Stimulated activated CD4-positive, alpha-beta T cell treated with anti-CD3 and anti-CD28 coated beads, Interleukin-4, amount 100 ng/mL, for 48 hours (primary cell): Measurements from ENCODE around the gene HERC5.

Experiments
- DNase-seq, 2 donors: peaks; one replicate each; pipeline ENCODE4 v3.0.0-alpha.2; 2020; ENCODE audit warnings: low read depth in 2 of 2

Gene HERC5

GRCh38 chr4:88522702-88523324 lies 65.9 kb downstream of the HERC5 start:
- peak; percentile 29 to 35 for DNase-seq

DNA sequence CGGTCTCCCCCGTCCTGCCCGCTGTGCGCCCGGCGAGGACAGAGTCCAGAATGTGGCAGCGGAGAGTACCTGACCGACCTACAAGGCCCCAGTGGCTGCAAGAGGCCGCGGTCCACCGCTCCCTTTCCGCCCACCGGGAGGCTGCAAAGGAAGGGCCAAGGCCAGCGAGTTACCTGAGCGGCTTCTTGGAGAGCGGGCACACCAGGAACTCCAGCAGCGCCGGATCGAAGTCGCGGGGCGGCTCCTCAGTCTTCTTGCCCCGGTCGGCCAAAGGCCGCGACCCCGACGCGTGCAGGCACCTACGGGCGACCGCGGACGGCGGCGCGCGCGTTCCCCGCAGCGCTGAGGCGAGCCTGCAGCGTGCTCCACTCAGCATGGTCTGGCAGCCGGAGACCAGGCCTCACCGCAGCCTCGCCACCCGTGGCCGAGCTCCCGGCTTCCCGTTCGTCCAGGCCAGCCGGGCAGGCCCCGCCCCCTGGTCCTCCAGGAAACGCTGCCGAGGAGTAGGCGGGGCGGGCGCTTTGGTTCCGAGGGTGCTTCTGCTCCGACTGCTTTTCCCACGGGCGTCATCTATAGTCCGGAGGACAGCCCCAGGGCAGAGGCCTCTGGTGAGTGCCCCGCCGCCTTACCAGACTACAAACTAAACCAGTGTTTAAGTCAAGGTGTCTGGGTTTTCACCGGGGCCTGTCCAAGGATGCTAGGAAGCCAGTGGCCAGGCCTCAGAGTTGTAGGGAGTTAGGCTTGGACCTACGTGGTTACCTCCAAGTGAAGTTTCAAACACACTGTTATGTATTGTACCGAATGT lies 66.6 kb downstream of the HERC5 start, which contains the start of gene PYURF:
Gene PYURF, minus strand, starts transcription at position 452 of the 805 bp plus-strand sequence. Its CDS starts 76 bp downstream, at position 376.
- peak; percentile 73 to 87 for DNase-seq

GRCh38 chr4:88524171-88524570 lies 67.3 kb downstream of the HERC5 start:
- no peak for DNase-seq

GRCh38 chr4:88526221-88526815 lies 69.4 kb downstream of the HERC5 start:
- no peak for DNase-seq

GRCh38 chr4:88527787-88528186 lies 70.9 kb downstream of the HERC5 start:
- DNase-seq, result no peak

DNA sequence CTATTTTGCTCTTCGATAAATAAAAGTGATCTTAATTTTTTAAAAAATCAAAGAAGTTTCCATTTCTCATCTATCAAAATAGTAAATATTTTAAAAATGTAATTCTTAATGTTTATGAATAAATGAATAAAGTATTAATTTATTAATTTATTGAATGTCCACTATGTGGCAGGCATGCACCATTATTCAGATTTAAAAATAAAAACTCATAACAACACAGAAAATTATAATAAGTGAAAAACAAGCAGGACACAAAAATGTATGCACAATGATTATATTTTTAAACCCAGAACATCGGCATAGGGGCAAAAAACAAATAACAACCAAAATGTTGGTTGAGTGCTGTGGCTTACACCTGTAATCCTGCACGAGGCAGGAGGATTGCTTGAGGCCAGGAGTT lies 71.9 kb downstream of the HERC5 start:
- no peak for DNase-seq

GRCh38 chr4:88531549-88531948 lies 74.6 kb downstream of the HERC5 start:
- DNase-seq, result no peak

DNA sequence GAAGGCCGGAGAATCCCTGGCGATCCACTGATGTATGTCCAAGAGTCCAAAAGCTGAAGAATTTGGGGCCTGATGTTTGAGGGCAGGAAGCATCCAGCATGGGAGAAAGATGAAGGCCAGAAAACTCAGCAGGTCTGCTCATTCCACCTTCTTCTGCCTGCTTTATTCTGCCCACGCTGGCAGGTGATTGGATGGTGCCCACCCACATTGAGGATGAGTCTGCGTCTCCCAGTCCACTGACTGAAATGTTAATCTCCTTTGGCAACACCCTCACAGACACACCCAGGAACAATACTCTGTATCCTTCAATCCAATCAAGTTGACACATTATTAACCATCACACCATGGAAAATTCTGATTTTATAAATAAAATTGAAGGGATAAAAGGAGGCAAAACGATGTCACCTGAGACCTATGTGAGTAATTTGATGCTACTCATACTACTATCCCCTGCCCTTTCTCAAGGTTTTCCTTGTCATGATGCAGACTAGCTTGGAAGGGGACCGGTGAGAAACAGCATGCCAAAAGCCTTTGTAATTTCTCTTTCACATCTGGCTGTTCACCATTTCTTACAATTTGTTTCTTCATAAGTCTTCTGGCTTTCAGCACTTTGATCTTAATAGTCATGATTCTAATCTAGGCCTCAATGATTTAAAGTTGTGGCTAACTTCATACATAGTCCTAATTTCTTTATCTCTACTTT lies 76.3 kb downstream of the HERC5 start:
- no peak for DNase-seq

GRCh38 chr4:88533937-88534750 lies 77.2 kb downstream of the HERC5 start:
- no peak for DNase-seq

- DNase-seq, result peak in 1 of 2 donors; percentile 12
These were observed 78.3 kb downstream of the HERC5 start for GRCh38 chr4:88535090-88535755.

DNA sequence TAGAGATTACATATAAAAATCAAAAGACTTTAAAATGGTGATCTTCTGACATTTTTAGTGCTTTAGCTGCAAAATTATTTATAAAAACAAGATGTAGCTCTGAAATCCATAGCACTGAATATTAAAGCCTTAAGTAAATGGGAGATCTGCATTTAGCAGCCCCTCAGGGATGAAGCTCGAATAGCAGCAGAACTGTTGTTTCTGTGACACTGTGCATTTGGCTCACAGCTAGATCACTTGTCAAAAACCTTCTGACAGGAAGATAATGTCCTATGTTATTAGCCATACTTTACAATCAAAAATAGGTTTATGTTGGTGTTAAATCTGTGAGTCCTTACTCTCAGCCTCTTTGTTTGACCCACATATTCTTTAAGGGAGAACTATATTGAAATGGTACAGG lies 80.8 kb downstream of the HERC5 start:
- DNase-seq, result no peak

- peak; percentile 58 to 72 for DNase-seq
These were observed 82.6 kb downstream of the HERC5 start for GRCh38 chr4:88539322-88540068.

DNA sequence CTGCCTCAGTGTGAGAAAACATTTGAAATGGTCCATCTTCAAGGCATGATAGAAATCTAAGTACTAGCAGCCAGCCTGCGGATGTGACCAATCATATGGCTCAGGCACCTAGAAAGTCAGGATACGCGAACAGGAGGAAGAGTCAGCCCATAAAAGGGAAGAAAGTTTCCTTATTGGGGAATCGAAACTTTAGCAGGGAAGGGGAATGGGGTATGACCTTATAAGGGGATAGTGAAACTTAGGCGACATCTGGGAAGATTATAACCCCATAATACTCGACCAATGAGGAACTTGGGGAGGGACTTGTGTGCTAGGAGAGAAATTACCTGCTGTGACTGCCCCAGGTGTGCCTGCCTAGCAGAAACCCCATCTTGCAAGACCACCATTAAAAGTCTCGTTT lies 92.9 kb downstream of the HERC5 start:
- no peak for DNase-seq
